ENCODE data around the gene IRAK2.
A peak's percentile ranks its signal among the peaks of the same experiment; 100 is the strongest.
"Not testable (repeated sequence)": the region's sequence is repeated elsewhere in the genome, so short reads cannot be mapped to it uniquely, and the experiment has no call there.

IRAK2 gene

GRCh38 chr3:10248984-10249748 is 84.4 kb downstream of the IRAK2 start:
- DNase-seq (ENCODE audit: low read depth in 3 of 3, low spot score in 1 of 3), result peak in 2 of 3 donors; percentile 16 to 32

GRCh38 chr3:10249833-10250232 is 85.1 kb downstream of the IRAK2 start:
- DNase-seq (ENCODE audit: low read depth in 3 of 3, low spot score in 1 of 3), result no peak

GRCh38 chr3:10251006-10251405 is 86.3 kb downstream of the IRAK2 start:
- DNase-seq (ENCODE audit: low read depth in 3 of 3, low spot score in 1 of 3), result no peak

- no peak for DNase-seq (ENCODE audit: low read depth in 3 of 3, low spot score in 1 of 3)
Measured at GRCh38 chr3:10253731-10254130, 89.0 kb downstream of the IRAK2 start.

- no peak for DNase-seq (ENCODE audit: low read depth in 3 of 3, low spot score in 1 of 3)
Measured at GRCh38 chr3:10255835-10256234, 91.1 kb downstream of the IRAK2 start.

GRCh38 chr3:10259036-10259435 is 94.3 kb downstream of the IRAK2 start:
- no peak for DNase-seq (ENCODE audit: low read depth in 3 of 3, low spot score in 1 of 3)

GRCh38 chr3:10259798-10260197 is 95.1 kb downstream of the IRAK2 start:
- no peak for DNase-seq (ENCODE audit: low read depth in 3 of 3, low spot score in 1 of 3)

- DNase-seq (ENCODE audit: low read depth in 3 of 3, low spot score in 1 of 3), result no peak
Measured at GRCh38 chr3:10260211-10260701, 95.5 kb downstream of the IRAK2 start.

- no peak for DNase-seq (ENCODE audit: low read depth in 3 of 3, low spot score in 1 of 3)
Measured at GRCh38 chr3:10262027-10262426, 97.3 kb downstream of the IRAK2 start.

GRCh38 chr3:10263646-10264363 is 99.1 kb downstream of the IRAK2 start:
- DNase-seq (ENCODE audit: low read depth in 3 of 3, low spot score in 1 of 3), result peak; percentile 26 to 55 (median 45)

GRCh38 chr3:10265833-10266232 is 101.1 kb downstream of the IRAK2 start:
- no peak for DNase-seq (ENCODE audit: low read depth in 3 of 3, low spot score in 1 of 3)

GRCh38 chr3:10266936-10267335 is 102.2 kb downstream of the IRAK2 start:
- not testable (repeated sequence) for DNase-seq (ENCODE audit: low read depth in 3 of 3, low spot score in 1 of 3)

GRCh38 chr3:10268116-10268515 is 103.4 kb downstream of the IRAK2 start:
- no peak for DNase-seq (ENCODE audit: low read depth in 3 of 3, low spot score in 1 of 3)

- no peak for DNase-seq (ENCODE audit: low read depth in 3 of 3, low spot score in 1 of 3)
Measured at GRCh38 chr3:10268930-10269329, 104.2 kb downstream of the IRAK2 start.

GRCh38 chr3:10269443-10269842 is 104.7 kb downstream of the IRAK2 start:
- DNase-seq (ENCODE audit: low read depth in 3 of 3, low spot score in 1 of 3), result no peak

- not testable (repeated sequence) for DNase-seq (ENCODE audit: low read depth in 3 of 3, low spot score in 1 of 3)
Measured at GRCh38 chr3:10272476-10272875, 107.8 kb downstream of the IRAK2 start.

GRCh38 chr3:10272977-10273376 is 108.3 kb downstream of the IRAK2 start:
- DNase-seq (ENCODE audit: low read depth in 3 of 3, low spot score in 1 of 3), result no peak

GRCh38 chr3:10273702-10274305 is 109.1 kb downstream of the IRAK2 start:
- DNase-seq (ENCODE audit: low read depth in 3 of 3, low spot score in 1 of 3), result no peak

GRCh38 chr3:10274601-10275000 is 109.9 kb downstream of the IRAK2 start:
- DNase-seq (ENCODE audit: low read depth in 3 of 3, low spot score in 1 of 3), result no peak

GRCh38 chr3:10277115-10277625 is 112.5 kb downstream of the IRAK2 start:
- no peak for DNase-seq (ENCODE audit: low read depth in 3 of 3, low spot score in 1 of 3)

GRCh38 chr3:10278501-10278900 is 113.8 kb downstream of the IRAK2 start:
- DNase-seq (ENCODE audit: low read depth in 3 of 3, low spot score in 1 of 3), result no peak
